Ascending aorta (tissue), 2 donors: ENCODE results near the gene TRIP13. TPM values are rescaled to one million over a fixed set of nuclear protein-coding genes. Genes with fewer than 3 reads are reported as not detected.

Experiments
- DNase-seq, 2 donors: peaks; one replicate each; pipeline ENCODE4 v3.0.0-alpha.2; 2019; ENCODE audit warnings: low spot score in 2 of 2
- H3K27ac ChIP-seq, 2 donors: fragments of 200-600 bp; sonication (generic); one replicate each; pipeline ENCODE4 v1.5.1; 2016 to 2017; ENCODE audit warnings: mild to moderate bottlenecking in 1 of 2
- H3K27me3 ChIP-seq: fragments of 200-600 bp; sonication (generic); one replicate; pipeline ENCODE4 v1.5.1; 2017
- H3K36me3 ChIP-seq, 2 donors: fragments of 200-600 bp; sonication (generic); one replicate each; pipeline ENCODE4 v1.5.1; 2016
- H3K4me1 ChIP-seq, 2 donors: fragments of 200-600 bp; sonication (generic); one replicate each; pipeline ENCODE4 v1.5.1; 2016 to 2017; ENCODE audit warnings: mild to moderate bottlenecking in 1 of 2
- H3K4me3 ChIP-seq, 2 donors: fragments of 200-600 bp; sonication (generic); one replicate each; pipeline ENCODE4 v1.5.1; 2016 to 2017; ENCODE audit warnings: mild to moderate bottlenecking in 1 of 2
- H3K9me3 ChIP-seq, 2 donors: fragments of 200-600 bp; sonication (generic); one replicate each; pipeline ENCODE4 v1.5.1; 2016
- CTCF ChIP-seq, 3 experiments: fragments of 200-600 bp in 2 of 3; fragments of 450-650 bp in 1 of 3; sonication (generic) in 2 of 3; IDR thresholded peaks; one replicate each; pipeline ENCODE4 v1.5.1; 2016 to 2019; ENCODE audit warnings: antibody characterized with exemption in 3 of 3, mild to moderate bottlenecking in 1 of 3, moderate library complexity in 1 of 3
- intact Hi-C: fragments of 100-400 bp; cut with DNase I; formaldehyde crosslinking; loops from one replicate; pipeline ENCODE4 v1.15.1; 2023
- total RNA-seq: library from RNA; depleted of rRNA; stranded (reverse); fragments of >200 nt; gene quantifications from one replicate; pipeline ENCODE4 v1.1.0, GENCODE V29; 2016

The TRIP13 gene
- total RNA-seq, 1 donor from 2014 or later = not detected

GRCh38 chr5:886716-887325, 5.9 kb upstream of the TRIP13 start:
- H3K9me3 ChIP-seq = no peaks in the 10 kb centered on the region
- no peak for DNase-seq
- peaks cover 70 to 93% of the 10 kb centered on the region in 2 donors for H3K36me3 ChIP-seq
- peaks cover 6 to 7% of the 10 kb centered on the region in 2 donors for H3K4me1 ChIP-seq
- no peaks in the 10 kb centered on the region for H3K27me3 ChIP-seq
- no peak for TF ChIP-seq CTCF (IDR thresholded peaks at IDR 0.05)
- H3K4me3 ChIP-seq = no peak overlapping the region
- intact Hi-C loops = no loop called here
- no peak overlapping the region for H3K27ac ChIP-seq

- TF ChIP-seq CTCF (IDR thresholded peaks at IDR 0.05) = no peak
- H3K27me3 ChIP-seq = no peaks in the 10 kb centered on the region
- H3K27ac ChIP-seq = no peak overlapping the region
- peaks cover 69 to 81% of the 10 kb centered on the region in 2 donors for H3K36me3 ChIP-seq
- no peak for DNase-seq
- no peak overlapping the region for H3K4me3 ChIP-seq
- H3K4me1 ChIP-seq = peaks cover 10% of the 10 kb centered on the region in 2 donors
- H3K9me3 ChIP-seq = no peaks in the 10 kb centered on the region
- intact Hi-C loops = no loop called here
These were observed 4.6 kb upstream of the TRIP13 start for GRCh38 chr5:887947-888637.

- Histone ChIP-seq H3K27ac (no peak overlapping the region), H3K36me3 (peaks cover 66 to 75% of the 10 kb centered on the region in 2 donors), H3K4me1 (peaks cover 13% of the 10 kb centered on the region in 2 donors), H3K27me3 (no peaks in the 10 kb centered on the region), H3K9me3 (no peaks in the 10 kb centered on the region), H3K4me3 (no peak overlapping the region)
- TF ChIP-seq CTCF (IDR thresholded peaks at IDR 0.05) = no peak
- intact Hi-C loops = no loop called here
- DNase-seq = no peak
These were observed 4.0 kb upstream of the TRIP13 start for GRCh38 chr5:888638-889035.

- DNase-seq = no peak
- Histone ChIP-seq H3K4me1 (peaks cover 13% of the 10 kb centered on the region in 2 donors), H3K4me3 (no peak overlapping the region), H3K27me3 (no peaks in the 10 kb centered on the region), H3K27ac (no peak overlapping the region), H3K9me3 (no peaks in the 10 kb centered on the region), H3K36me3 (peaks cover 63 to 70% of the 10 kb centered on the region in 2 donors)
- intact Hi-C loops = no loop called here
- no peak for TF ChIP-seq CTCF (IDR thresholded peaks at IDR 0.05)
These were observed 3.5 kb upstream of the TRIP13 start for GRCh38 chr5:889075-889710.

- no peaks in the 10 kb centered on the region for H3K9me3 ChIP-seq
- peaks cover 42 to 49% of the 10 kb centered on the region in 2 donors for H3K36me3 ChIP-seq
- intact Hi-C loops = no loop called here
- H3K4me3 ChIP-seq = peak overlapping the region; percentile 88 to 100
- H3K27me3 ChIP-seq = no peaks in the 10 kb centered on the region
- TF ChIP-seq CTCF (IDR thresholded peaks at IDR 0.05) = no peak
- H3K27ac ChIP-seq = peak overlapping the region in 1 of 2 donors; percentile 82
- peaks cover 13% of the 10 kb centered on the region in 2 donors for H3K4me1 ChIP-seq
- no peak for DNase-seq
These were observed 1.4 kb upstream of the TRIP13 start for GRCh38 chr5:891117-891836.
